Measurements from ENCODE around the gene HCFC1.

DNA sequence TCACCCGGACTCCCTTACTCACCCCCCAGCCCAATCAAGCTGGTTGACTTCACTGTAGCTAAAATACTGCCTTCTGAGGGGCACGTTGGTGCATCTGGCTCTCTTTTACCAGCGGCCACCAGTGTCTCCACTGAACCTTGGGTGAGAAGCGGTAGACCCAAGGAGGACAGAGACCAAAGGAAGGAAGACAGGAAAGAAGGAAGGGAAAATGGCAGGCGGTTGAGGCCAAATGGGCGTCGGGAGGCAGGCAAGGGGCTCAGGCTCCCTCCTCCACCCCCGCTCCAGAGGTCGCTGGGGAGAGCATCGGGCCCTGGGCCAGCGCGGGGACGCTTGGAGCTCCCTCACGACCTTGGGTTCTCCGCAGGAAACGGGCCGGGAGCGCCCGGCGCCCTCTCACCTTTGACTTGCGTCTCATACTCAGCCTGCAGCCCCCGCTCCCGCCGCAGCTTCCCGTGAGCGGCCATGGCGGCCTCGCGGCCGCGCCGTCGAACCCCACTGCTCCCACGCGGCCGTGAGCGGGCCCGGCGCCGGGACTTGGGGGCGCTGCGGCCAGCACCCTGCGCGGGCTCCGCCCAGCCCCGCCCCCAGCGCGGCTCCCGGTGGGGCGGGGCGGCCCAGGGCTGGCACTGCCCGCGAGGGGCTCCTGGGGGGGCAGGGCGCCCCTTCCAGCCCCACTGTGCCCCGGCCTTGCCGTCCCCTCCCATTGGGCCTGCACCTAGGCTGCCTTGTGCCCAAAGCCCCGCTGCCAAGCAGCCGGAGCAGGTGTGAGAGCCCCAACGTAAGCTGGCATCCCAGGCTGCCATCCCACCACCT, 45.7 kb downstream of the HCFC1 start, which contains the start of gene ARHGAP4:
- TF ChIP-seq POLR2A (IDR thresholded peaks at IDR 0.05) = no peak
- TF ChIP-seq, protein P1, sequence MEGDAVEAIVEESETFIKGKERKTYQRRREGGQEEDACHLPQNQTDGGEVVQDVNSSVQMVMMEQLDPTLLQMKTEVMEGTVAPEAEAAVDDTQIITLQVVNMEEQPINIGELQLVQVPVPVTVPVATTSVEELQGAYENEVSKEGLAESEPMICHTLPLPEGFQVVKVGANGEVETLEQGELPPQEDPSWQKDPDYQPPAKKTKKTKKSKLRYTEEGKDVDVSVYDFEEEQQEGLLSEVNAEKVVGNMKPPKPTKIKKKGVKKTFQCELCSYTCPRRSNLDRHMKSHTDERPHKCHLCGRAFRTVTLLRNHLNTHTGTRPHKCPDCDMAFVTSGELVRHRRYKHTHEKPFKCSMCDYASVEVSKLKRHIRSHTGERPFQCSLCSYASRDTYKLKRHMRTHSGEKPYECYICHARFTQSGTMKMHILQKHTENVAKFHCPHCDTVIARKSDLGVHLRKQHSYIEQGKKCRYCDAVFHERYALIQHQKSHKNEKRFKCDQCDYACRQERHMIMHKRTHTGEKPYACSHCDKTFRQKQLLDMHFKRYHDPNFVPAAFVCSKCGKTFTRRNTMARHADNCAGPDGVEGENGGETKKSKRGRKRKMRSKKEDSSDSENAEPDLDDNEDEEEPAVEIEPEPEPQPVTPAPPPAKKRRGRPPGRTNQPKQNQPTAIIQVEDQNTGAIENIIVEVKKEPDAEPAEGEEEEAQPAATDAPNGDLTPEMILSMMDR (IDR thresholded peaks at IDR 0.05) = no peak

Data from right lobe of liver (tissue), 4 donors.